SU-DHL-6 (cell line): ENCODE results near the gene COQ8A.
A peak's percentile ranks its signal among the peaks of the same experiment; 100 is the strongest.

Experiments used
- H2AFZ ChIP-seq: fragments of 200-600 bp; sonication (generic); 2 replicates; pipeline ENCODE4 v1.6.1; 2014; ENCODE audit warnings: low read depth, mild to moderate bottlenecking, moderate library complexity, mixed read lengths, antibody characterized with exemption, low read length; ENCODE audit not compliant: severe bottlenecking
- H3F3A ChIP-seq: fragments of 200-600 bp; shearing (Covaris generic); 2 replicates; pipeline ENCODE4 v1.6.0; 2016; ENCODE audit warnings: antibody characterized with exemption, mild to moderate bottlenecking; ENCODE audit not compliant: insufficient read depth
- H3K27ac ChIP-seq: fragments of 200-600 bp; sonication (generic); 2 replicates; pipeline ENCODE4 v1.5.1; 2016; ENCODE audit warnings: low read depth, mild to moderate bottlenecking, low read length, moderate library complexity, mixed read lengths
- H3K27me3 ChIP-seq: fragments of 200-600 bp; sonication (generic), shearing (Covaris generic); 2 replicates; pipeline ENCODE4 v1.6.0; 2014; ENCODE audit warnings: mild to moderate bottlenecking, low read length
- H3K36me3 ChIP-seq: fragments of 200-600 bp; sonication (generic); 2 replicates; pipeline ENCODE4 v1.6.1; 2014; ENCODE audit warnings: mild to moderate bottlenecking, low read length, mixed read lengths
- H3K4me2 ChIP-seq: fragments of 300-600, 200-600 bp; shearing (Covaris generic), sonication (generic); 2 replicates; pipeline ENCODE4 v1.6.0; 2014; ENCODE audit warnings: low read length, low read depth, mild to moderate bottlenecking; ENCODE audit not compliant: poor library complexity, severe bottlenecking
- H3K4me3 ChIP-seq: fragments of 200-600 bp; sonication (generic); 2 replicates; pipeline ENCODE4 v1.5.1; 2014; ENCODE audit warnings: antibody characterized with exemption, low read length, mild to moderate bottlenecking, mixed read lengths; ENCODE audit not compliant: insufficient read depth, poor library complexity, severe bottlenecking
- H3K79me2 ChIP-seq: fragments of 200-600 bp; sonication (generic); 2 replicates; pipeline ENCODE4 v1.6.1; 2014; ENCODE audit warnings: mild to moderate bottlenecking, low read length, moderate library complexity; ENCODE audit not compliant: insufficient read depth
- H3K9ac ChIP-seq: fragments of 200-600 bp; sonication (generic); 2 replicates; pipeline ENCODE4 v1.7.0; 2014; ENCODE audit warnings: mild to moderate bottlenecking, low read length
- H3K9me2 ChIP-seq: fragments of 200-600 bp; sonication (generic); replicated peaks from 2 replicates; pipeline ENCODE4 v1.6.1; 2014; ENCODE audit warnings: low read length; ENCODE audit not compliant: insufficient read depth
- H3K9me3 ChIP-seq: fragments of 200-600 bp; sonication (generic); 2 replicates; pipeline ENCODE4 v1.6.1; 2014; ENCODE audit warnings: low read length, mixed read lengths; ENCODE audit not compliant: insufficient read depth
- H4K20me1 ChIP-seq: fragments of 200-600 bp; sonication (generic); 2 replicates; pipeline ENCODE4 v1.6.1; 2014; ENCODE audit warnings: low read depth, mild to moderate bottlenecking, antibody characterized with exemption, low read length, moderate library complexity, mixed read lengths
- EZH2phosphoT487 ChIP-seq: fragments of 200-600 bp; sonication (generic), shearing (Covaris generic); conservative IDR thresholded peaks from 2 replicates; pipeline ENCODE4 v1.6.1; 2018; ENCODE audit warnings: mild to moderate bottlenecking, antibody characterized with exemption, low read length, moderate library complexity, mixed read lengths
- TF ChIP-seq, protein P1 (sequence below): fragments of 200-600 bp; sonication (generic); IDR thresholded peaks from one replicate; pipeline ENCODE4 v1.5.1; 2017; ENCODE audit warnings: antibody characterized with exemption, mild to moderate bottlenecking, low read length, moderate library complexity; ENCODE audit not compliant: insufficient read depth, poor library complexity, severe bottlenecking

The COQ8A gene

GRCh38 chr1:226939438-226940028 is 561 bp upstream of the COQ8A start:
- peak overlapping the region; percentile 96 for H3K4me2 ChIP-seq
- TF ChIP-seq EZH2phosphoT487 = no peak
- TF ChIP-seq, protein P1, sequence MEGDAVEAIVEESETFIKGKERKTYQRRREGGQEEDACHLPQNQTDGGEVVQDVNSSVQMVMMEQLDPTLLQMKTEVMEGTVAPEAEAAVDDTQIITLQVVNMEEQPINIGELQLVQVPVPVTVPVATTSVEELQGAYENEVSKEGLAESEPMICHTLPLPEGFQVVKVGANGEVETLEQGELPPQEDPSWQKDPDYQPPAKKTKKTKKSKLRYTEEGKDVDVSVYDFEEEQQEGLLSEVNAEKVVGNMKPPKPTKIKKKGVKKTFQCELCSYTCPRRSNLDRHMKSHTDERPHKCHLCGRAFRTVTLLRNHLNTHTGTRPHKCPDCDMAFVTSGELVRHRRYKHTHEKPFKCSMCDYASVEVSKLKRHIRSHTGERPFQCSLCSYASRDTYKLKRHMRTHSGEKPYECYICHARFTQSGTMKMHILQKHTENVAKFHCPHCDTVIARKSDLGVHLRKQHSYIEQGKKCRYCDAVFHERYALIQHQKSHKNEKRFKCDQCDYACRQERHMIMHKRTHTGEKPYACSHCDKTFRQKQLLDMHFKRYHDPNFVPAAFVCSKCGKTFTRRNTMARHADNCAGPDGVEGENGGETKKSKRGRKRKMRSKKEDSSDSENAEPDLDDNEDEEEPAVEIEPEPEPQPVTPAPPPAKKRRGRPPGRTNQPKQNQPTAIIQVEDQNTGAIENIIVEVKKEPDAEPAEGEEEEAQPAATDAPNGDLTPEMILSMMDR = no peak
- H3K27me3 ChIP-seq = 0 out of 2 replicates have a peak, but pooled peaks cover 3% of the 10 kb centered on the region
- no peaks in the 10 kb centered on the region for H3K79me2 ChIP-seq
- H3K36me3 ChIP-seq = no peaks in the 10 kb centered on the region
- peak overlapping the region; percentile 94 for H2AFZ ChIP-seq
- H3K9me2 ChIP-seq = no peaks in the 10 kb centered on the region
- peak overlapping the region; percentile 76 for H3K9ac ChIP-seq
- no peaks in the 10 kb centered on the region for H3F3A ChIP-seq
- peak overlapping the region; percentile 88 for H3K27ac ChIP-seq
- H4K20me1 ChIP-seq = no peaks in the 10 kb centered on the region
- peak overlapping the region; percentile 60 for H3K4me3 ChIP-seq
- H3K9me3 ChIP-seq = no peaks in the 10 kb centered on the region

- no peaks in the 10 kb centered on the region for H3K9me3 ChIP-seq
- no peaks in the 10 kb centered on the region for H3K36me3 ChIP-seq
- H3K9me2 ChIP-seq = no peaks in the 10 kb centered on the region
- no peaks in the 10 kb centered on the region for H3K27me3 ChIP-seq
- H3K9ac ChIP-seq = peak overlapping the region; percentile 58
- peak overlapping the region; percentile 71 for H3K4me2 ChIP-seq
- no peaks in the 10 kb centered on the region for H3F3A ChIP-seq
- TF ChIP-seq, protein P1 = no peak
- no peak for TF ChIP-seq EZH2phosphoT487
- no peaks in the 10 kb centered on the region for H3K79me2 ChIP-seq
- no peak overlapping the region for H3K27ac ChIP-seq
- H2AFZ ChIP-seq = peak overlapping the region; percentile 91
- H3K4me3 ChIP-seq = peak overlapping the region; percentile 71
- H4K20me1 ChIP-seq = no peaks in the 10 kb centered on the region
Observed at GRCh38 chr1:226940806-226941067, 643 bp downstream of the COQ8A start.

DNA sequence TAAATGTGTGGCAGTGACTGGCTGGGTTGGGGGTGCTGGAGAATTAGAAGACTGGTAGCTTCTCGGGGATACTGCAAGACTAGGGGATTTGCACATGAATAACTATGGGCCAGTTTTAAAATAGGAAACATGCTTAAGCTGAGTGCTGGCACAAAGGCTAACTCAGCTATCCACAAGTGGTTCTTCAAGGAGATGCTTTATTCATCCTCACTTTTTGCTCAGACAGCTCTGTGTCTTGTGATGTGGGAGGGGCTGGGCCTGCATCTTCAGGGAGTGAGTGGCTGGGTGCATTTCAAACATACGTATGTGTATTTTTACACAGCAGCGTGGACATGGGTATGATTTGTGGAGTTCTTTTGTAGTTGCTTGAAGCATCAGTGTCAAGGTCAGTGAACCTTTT is 2.3 kb downstream of the COQ8A start:
- no peaks in the 10 kb centered on the region for H3K27me3 ChIP-seq
- H3K9ac ChIP-seq = no peak overlapping the region
- H3K36me3 ChIP-seq = no peaks in the 10 kb centered on the region
- no peak overlapping the region for H2AFZ ChIP-seq
- TF ChIP-seq, protein P1 = no peak
- TF ChIP-seq EZH2phosphoT487 = no peak
- no peak overlapping the region for H3K4me3 ChIP-seq
- H3K79me2 ChIP-seq = no peaks in the 10 kb centered on the region
- H3K27ac ChIP-seq = no peak overlapping the region
- no peaks in the 10 kb centered on the region for H3K9me3 ChIP-seq
- H3F3A ChIP-seq = no peaks in the 10 kb centered on the region
- no peaks in the 10 kb centered on the region for H4K20me1 ChIP-seq
- H3K4me2 ChIP-seq = no peak overlapping the region
- no peaks in the 10 kb centered on the region for H3K9me2 ChIP-seq
